SK-N-SH (cell line): ENCODE results near the gene TSGA10. TPM values are rescaled to one million over a fixed set of nuclear protein-coding genes. Genes with fewer than 3 reads are reported as not detected.

Experiments
- CTCF ChIA-PET: fragments of 300-600, 350-600 bp; formaldehyde crosslinking; extraction: SDS; loops from one replicate; lab custom pipeline; 2021; lab: Yijun Ruan, JAX
- POLR2A ChIA-PET: fragments of 350-600 bp; sonication (Branson Sonifier 250); formaldehyde crosslinking; extraction: SDS; loops from one replicate; lab custom pipeline; 2020; ENCODE audit warnings: antibody characterized with exemption, inconsistent platforms; lab: Yijun Ruan, JAX
- DNase-seq: peaks from one replicate; pipeline ENCODE4 v3.0.0; 2012
- H2AFZ ChIP-seq: fragments of 200-600 bp; sonication (generic); 2 replicates; pipeline ENCODE4 v1.8.1; 2016; ENCODE audit warnings: antibody characterized with exemption, mild to moderate bottlenecking, low read depth
- H3F3A ChIP-seq: fragments of 200-600 bp; sonication (generic); replicated peaks from 2 replicates; pipeline ENCODE3; 2016; ENCODE audit warnings: antibody characterized with exemption, mild to moderate bottlenecking; ENCODE audit not compliant: insufficient read depth
- H3K27ac ChIP-seq, 2 experiments: fragments of 200-500 bp in 1 of 2; fragments of 200-600 bp in 1 of 2; sonication (Bioruptor generic) in 1 of 2; sonication (generic), shearing (Covaris generic) in 1 of 2; 2 replicates each; pipeline versions ENCODE4 v1.5.1 to v1.6.1; 2014 to 2016; ENCODE audit warnings: low read depth in 2 of 2, inconsistent platforms in 1 of 2, low read length in 1 of 2, mild to moderate bottlenecking in 1 of 2, mixed read lengths in 1 of 2
- H3K27me3 ChIP-seq: fragments of 200-600 bp; sonication (generic), shearing (Covaris generic); 2 replicates; pipeline ENCODE4 v1.6.1; 2016; ENCODE audit warnings: mixed run types; ENCODE audit not compliant: insufficient read depth
- H3K36me3 ChIP-seq, 2 experiments: fragments of 200-500 bp in 1 of 2; fragments of 200-600 bp in 1 of 2; sonication (Bioruptor generic) in 1 of 2; sonication (generic) in 1 of 2; replicated peaks in 1 of 2; 2 replicates each; pipeline versions ENCODE3 to v1.5.1; 2014 to 2016; ENCODE audit warnings: low read length in 1 of 2, mild to moderate bottlenecking in 1 of 2; ENCODE audit not compliant: insufficient read depth in 2 of 2, control insufficient read depth in 1 of 2
- H3K4me1 ChIP-seq, 2 experiments: fragments of 200-500 bp in 1 of 2; fragments of 200-600 bp in 1 of 2; sonication (Bioruptor generic) in 1 of 2; sonication (generic), shearing (Covaris generic) in 1 of 2; 2 replicates each; pipeline versions ENCODE4 v1.5.1 to v1.6.1; 2014 to 2016; ENCODE audit warnings: low read depth in 1 of 2, low read length in 1 of 2, mixed run types in 1 of 2; ENCODE audit not compliant: insufficient read depth in 2 of 2, control insufficient read depth in 1 of 2
- H3K4me2 ChIP-seq: fragments of 200-600 bp; sonication (generic), shearing (Covaris generic); 2 replicates; pipeline ENCODE4 v1.6.1; 2017; ENCODE audit warnings: mixed run types
- H3K4me3 ChIP-seq, 2 experiments: fragments of 200-500 bp in 1 of 2; fragments of 200-600 bp in 1 of 2; sonication (Bioruptor generic) in 1 of 2; sonication (generic), shearing (Covaris generic) in 1 of 2; 2 replicates each; pipeline versions ENCODE4 v1.5.1 to v1.8.1; 2014 to 2016; ENCODE audit warnings: low read depth in 2 of 2, inconsistent platforms in 1 of 2, low read length in 1 of 2, mild to moderate bottlenecking in 1 of 2, mixed read lengths in 1 of 2, moderate library complexity in 1 of 2
- H3K79me2 ChIP-seq: fragments of 200-600 bp; sonication (generic); 2 replicates; pipeline ENCODE4 v1.8.1; 2017; ENCODE audit warnings: mild to moderate bottlenecking; ENCODE audit not compliant: insufficient read depth
- H3K9ac ChIP-seq: fragments of 200-600 bp; sonication (generic); 2 replicates; pipeline ENCODE4 v1.6.1; 2017; ENCODE audit warnings: mixed run types
- H3K9me2 ChIP-seq: fragments of 200-600 bp; sonication (generic); 2 replicates; pipeline ENCODE4 v1.6.1; 2017; ENCODE audit warnings: mixed run types
- H3K9me3 ChIP-seq: fragments of 200-600 bp; sonication (generic); 2 replicates; pipeline ENCODE4 v1.6.1; 2017; ENCODE audit warnings: mixed run types, mild to moderate bottlenecking, moderate library complexity
- H4K20me1 ChIP-seq: fragments of 200-600 bp; sonication (generic); 2 replicates; pipeline ENCODE4 v1.6.1; 2017; ENCODE audit warnings: mild to moderate bottlenecking, mixed run types; ENCODE audit not compliant: insufficient read depth
- CHD2 ChIP-seq: fragments of 150-350 bp; IDR thresholded peaks from 2 replicates; pipeline ENCODE4 v1.6.1; 2018; ENCODE audit warnings: low read length; ENCODE audit not compliant: partially characterized antibody
- EP300 ChIP-seq, 2 experiments: IDR thresholded peaks; 2 replicates each; pipeline versions ENCODE4 v1.4.0 to v1.6.1; 2012; ENCODE audit warnings: borderline replicate concordance in 1 of 2, low read depth in 1 of 2, low read length in 1 of 2
- EZH2phosphoT487 ChIP-seq: fragments of 200-600 bp; sonication (generic); IDR thresholded peaks from 2 replicates; pipeline ENCODE4 v1.6.1; 2017; ENCODE audit warnings: low read depth, mixed run types, mild to moderate bottlenecking, antibody characterized with exemption, moderate library complexity, borderline replicate concordance
- FOSL2 ChIP-seq: IDR thresholded peaks from 2 replicates; pipeline ENCODE4 v1.4.0; 2012; ENCODE audit warnings: low read depth, mild to moderate bottlenecking, moderate library complexity, borderline replicate concordance
- FOXJ3 ChIP-seq: sonication (generic); formaldehyde crosslinking; IDR thresholded peaks from 2 replicates; pipeline ENCODE4 v1.5.1; 2020; ENCODE audit warnings: mild to moderate bottlenecking, missing genetic modification reagents
- FOXM1 ChIP-seq: IDR thresholded peaks from 2 replicates; pipeline ENCODE4 v1.4.0; 2012; ENCODE audit warnings: low read depth, mild to moderate bottlenecking
- GABPA ChIP-seq: IDR thresholded peaks from 2 replicates; pipeline ENCODE4 v1.4.0; 2012; ENCODE audit warnings: low read depth, mild to moderate bottlenecking
- GATA2 ChIP-seq: sonication (generic); formaldehyde crosslinking; IDR thresholded peaks from 2 replicates; pipeline ENCODE4 v1.5.0; 2020; ENCODE audit warnings: mild to moderate bottlenecking, missing genetic modification reagents
- JUND ChIP-seq: IDR thresholded peaks from 2 replicates; pipeline ENCODE4 v1.4.0; 2012
- NRF1 ChIP-seq: IDR thresholded peaks from 2 replicates; pipeline ENCODE4 v1.6.1; 2012; ENCODE audit warnings: low read depth, mild to moderate bottlenecking, low read length
- RAD21 ChIP-seq: IDR thresholded peaks from 2 replicates; pipeline ENCODE4 v1.6.1; 2012; ENCODE audit warnings: mild to moderate bottlenecking, low read length
- RFX5 ChIP-seq: IDR thresholded peaks from 2 replicates; pipeline ENCODE4 v1.6.1; 2012; ENCODE audit warnings: mild to moderate bottlenecking, improper control_type of control experiment, low read length
- RXRA ChIP-seq: IDR thresholded peaks from 2 replicates; pipeline ENCODE4 v1.4.0; 2012; ENCODE audit warnings: low read depth, mild to moderate bottlenecking, borderline replicate concordance
- SMC3 ChIP-seq: IDR thresholded peaks from 2 replicates; pipeline ENCODE4 v1.6.1; 2012; ENCODE audit warnings: low read depth, low read length, improper control_type of control experiment
- TCF12 ChIP-seq: IDR thresholded peaks from 2 replicates; pipeline ENCODE4 v1.4.0; 2012
- WGBS: methylation state at CpG from one replicate; pipeline ENCODE4 v1.1.6; 2017; ENCODE audit warnings: low lambda C conversion rate; 5-methylcytosine and 5-hydroxymethylcytosine counted together
- polyA plus RNA-seq, 3 experiments: library from polyadenylated mRNA; depleted of rRNA; stranded (reverse); fragments of >200 nt; gene quantifications; 2 replicates each; pipeline ENCODE4 v1.2.3, GENCODE V29; 2012
- TF ChIP-seq, protein P1 (sequence below): IDR thresholded peaks from 2 replicates; pipeline ENCODE4; 2012
- TF ChIP-seq, protein P2 (sequence below): IDR thresholded peaks from 2 replicates; pipeline ENCODE4 v1.4.0; 2012; ENCODE audit warnings: low read depth, borderline replicate concordance

The TSGA10 gene
- polyA plus RNA-seq, 1 of the 3 experiments (the other 2 are of a cell fraction) = 1.8 TPM

DNA sequence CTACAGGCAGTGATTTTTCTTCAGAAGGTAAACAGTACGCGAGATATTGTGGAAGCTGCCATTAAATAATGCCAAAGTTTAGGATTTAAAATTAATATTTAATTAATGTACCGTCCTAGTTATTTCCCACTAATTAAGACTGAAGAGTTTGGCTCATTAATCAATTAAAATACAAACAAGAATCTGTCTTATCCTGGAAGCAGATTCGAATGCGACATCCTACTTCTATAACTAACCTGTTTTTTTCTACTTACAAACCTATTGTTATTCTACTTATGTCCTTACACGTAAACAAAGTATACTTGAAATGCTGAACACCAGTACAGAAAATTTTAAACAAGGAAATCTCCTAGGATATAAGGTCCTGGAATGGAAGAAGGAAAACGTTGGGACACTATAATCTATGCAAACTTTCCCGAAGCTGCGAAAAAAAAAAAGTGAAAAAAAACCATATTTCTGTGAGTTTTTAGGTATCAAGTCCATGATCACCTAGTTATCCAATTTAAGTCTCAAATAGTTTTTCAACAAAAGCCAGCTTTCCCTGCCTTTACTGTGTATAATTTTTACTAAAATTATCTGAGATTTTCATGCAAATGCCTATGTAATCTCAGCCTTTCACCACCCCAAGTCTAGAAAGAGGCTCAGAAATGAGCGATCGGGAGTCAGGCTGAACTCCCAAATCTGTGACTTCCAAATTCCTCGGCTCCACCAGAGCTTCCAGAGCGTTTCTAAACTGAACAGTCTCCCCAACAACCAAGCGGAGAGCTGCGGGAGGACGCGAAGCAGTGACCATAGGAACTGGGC, 14.5 kb downstream of the TSGA10 start:
- Histone ChIP-seq H3K36me3 (no peaks in the 10 kb centered on the region), H3K9me3 (no peaks in the 10 kb centered on the region), H3K4me2 (peak overlapping the region; percentile 93), H3K9ac (peak overlapping the region; percentile 42; the same call in 1 of the 2 replicates), H2AFZ (peak overlapping the region; percentile 97), H3K4me3 (peak overlapping the region; percentile 80 to 81), H3K27ac (peak overlapping the region in 1 of 2 experiments; percentile 67; a peak in 2 of 4 replicates), H3K4me1 (peaks cover 0 to 3% of the 10 kb centered on the region in 2 experiments; a peak in 2 of 4 replicates), H3K79me2 (no peaks in the 10 kb centered on the region), H3K27me3 (no peaks in the 10 kb centered on the region), H3K9me2 (no peaks in the 10 kb centered on the region), H3F3A (peaks cover 9% of the 10 kb centered on the region), H4K20me1 (no peaks in the 10 kb centered on the region)
- 18% methylated on average over 15 of the region's 17 CpGs for WGBS
- no peak for TF ChIP-seq FOXM1
- TF ChIP-seq, protein P1, sequence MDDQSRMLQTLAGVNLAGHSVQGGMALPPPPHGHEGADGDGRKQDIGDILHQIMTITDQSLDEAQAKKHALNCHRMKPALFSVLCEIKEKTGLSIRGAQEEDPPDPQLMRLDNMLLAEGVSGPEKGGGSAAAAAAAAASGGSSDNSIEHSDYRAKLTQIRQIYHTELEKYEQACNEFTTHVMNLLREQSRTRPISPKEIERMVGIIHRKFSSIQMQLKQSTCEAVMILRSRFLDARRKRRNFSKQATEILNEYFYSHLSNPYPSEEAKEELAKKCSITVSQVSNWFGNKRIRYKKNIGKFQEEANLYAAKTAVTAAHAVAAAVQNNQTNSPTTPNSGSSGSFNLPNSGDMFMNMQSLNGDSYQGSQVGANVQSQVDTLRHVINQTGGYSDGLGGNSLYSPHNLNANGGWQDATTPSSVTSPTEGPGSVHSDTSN = no peak
- TF ChIP-seq GABPA = no peak
- no peak for TF ChIP-seq FOXJ3 (CRISPR knock-in tag)
- no peak for TF ChIP-seq EP300 (IDR thresholded peaks at IDR 0.05; ENCODE audit: borderline replicate concordance in 1 of 2, low read depth in 1 of 2, low read length in 1 of 2)
- no peak for TF ChIP-seq FOSL2
- TF ChIP-seq JUND = no peak
- TF ChIP-seq TCF12 = no peak
- TF ChIP-seq, protein P2, sequence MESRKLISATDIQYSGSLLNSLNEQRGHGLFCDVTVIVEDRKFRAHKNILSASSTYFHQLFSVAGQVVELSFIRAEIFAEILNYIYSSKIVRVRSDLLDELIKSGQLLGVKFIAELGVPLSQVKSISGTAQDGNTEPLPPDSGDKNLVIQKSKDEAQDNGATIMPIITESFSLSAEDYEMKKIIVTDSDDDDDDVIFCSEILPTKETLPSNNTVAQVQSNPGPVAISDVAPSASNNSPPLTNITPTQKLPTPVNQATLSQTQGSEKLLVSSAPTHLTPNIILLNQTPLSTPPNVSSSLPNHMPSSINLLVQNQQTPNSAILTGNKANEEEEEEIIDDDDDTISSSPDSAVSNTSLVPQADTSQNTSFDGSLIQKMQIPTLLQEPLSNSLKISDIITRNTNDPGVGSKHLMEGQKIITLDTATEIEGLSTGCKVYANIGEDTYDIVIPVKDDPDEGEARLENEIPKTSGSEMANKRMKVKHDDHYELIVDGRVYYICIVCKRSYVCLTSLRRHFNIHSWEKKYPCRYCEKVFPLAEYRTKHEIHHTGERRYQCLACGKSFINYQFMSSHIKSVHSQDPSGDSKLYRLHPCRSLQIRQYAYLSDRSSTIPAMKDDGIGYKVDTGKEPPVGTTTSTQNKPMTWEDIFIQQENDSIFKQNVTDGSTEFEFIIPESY = no peak
- no peak for TF ChIP-seq EZH2phosphoT487
- no peak for TF ChIP-seq CHD2
- no peak for TF ChIP-seq NRF1
- TF ChIP-seq RFX5 = no peak
- TF ChIP-seq GATA2 (CRISPR knock-in tag) = no peak
- TF ChIP-seq SMC3 = no peak
- no peak for TF ChIP-seq RXRA
- no peak for TF ChIP-seq RAD21
- CTCF ChIA-PET = interaction anchor here (0.6 to 1.7 kb wide), 3 partner anchors 15 to 650 kb away, joined by 3 to 6 read pairs (median 4); partner anchors contain the start of genes LIPT1 and TSGA10
- POLR2A ChIA-PET = interaction anchor here (0.7 to 1.8 kb wide), 4 partner anchors 14 to 197 kb away, joined by 3 to 20 read pairs (median 8); partner anchors contain the start of genes EIF5B, LIPT1, MITD1 and MRPL30
- no peak for DNase-seq
